Peyer's patch (tissue), 4 donors: ENCODE data around the gene LRRK2.

Source experiments
- POLR2A ChIP-seq, 2 donors: fragments of 450-650 bp; IDR thresholded peaks; one replicate each; pipeline ENCODE4 v1.5.1; 2017; ENCODE audit warnings: antibody characterized with exemption in 2 of 2, mild to moderate bottlenecking in 2 of 2, moderate library complexity in 2 of 2
- TF ChIP-seq, protein P1 (sequence below), 6 experiments: fragments of 450-650 bp in 4 of 6; fragments of 200-600 bp in 2 of 6; sonication (generic) in 1 of 6; IDR thresholded peaks; one replicate each; pipeline ENCODE4 v1.5.1; 2017 to 2019; ENCODE audit warnings: antibody characterized with exemption in 6 of 6, mild to moderate bottlenecking in 3 of 6, moderate library complexity in 1 of 6

DNA sequence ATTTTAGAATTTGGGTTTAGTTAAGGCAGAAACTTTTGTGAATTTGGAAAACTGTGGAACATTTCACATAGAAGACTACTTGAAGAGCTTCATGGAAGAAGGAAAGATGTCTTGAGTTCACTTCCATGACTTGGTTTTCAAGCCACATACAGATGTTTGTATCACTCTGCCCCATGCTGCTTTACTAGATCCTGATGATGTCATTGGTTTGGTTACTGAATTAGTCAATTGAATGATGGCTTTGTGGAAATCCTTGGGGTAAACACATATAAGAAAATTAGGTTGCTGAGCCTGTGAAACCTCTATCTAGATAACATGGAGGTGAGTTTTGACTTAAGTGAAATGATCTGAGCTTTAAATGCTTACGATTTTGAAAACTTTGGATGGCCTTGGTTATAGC lies 90.6 kb downstream of the LRRK2 start:
- TF ChIP-seq, protein P1, sequence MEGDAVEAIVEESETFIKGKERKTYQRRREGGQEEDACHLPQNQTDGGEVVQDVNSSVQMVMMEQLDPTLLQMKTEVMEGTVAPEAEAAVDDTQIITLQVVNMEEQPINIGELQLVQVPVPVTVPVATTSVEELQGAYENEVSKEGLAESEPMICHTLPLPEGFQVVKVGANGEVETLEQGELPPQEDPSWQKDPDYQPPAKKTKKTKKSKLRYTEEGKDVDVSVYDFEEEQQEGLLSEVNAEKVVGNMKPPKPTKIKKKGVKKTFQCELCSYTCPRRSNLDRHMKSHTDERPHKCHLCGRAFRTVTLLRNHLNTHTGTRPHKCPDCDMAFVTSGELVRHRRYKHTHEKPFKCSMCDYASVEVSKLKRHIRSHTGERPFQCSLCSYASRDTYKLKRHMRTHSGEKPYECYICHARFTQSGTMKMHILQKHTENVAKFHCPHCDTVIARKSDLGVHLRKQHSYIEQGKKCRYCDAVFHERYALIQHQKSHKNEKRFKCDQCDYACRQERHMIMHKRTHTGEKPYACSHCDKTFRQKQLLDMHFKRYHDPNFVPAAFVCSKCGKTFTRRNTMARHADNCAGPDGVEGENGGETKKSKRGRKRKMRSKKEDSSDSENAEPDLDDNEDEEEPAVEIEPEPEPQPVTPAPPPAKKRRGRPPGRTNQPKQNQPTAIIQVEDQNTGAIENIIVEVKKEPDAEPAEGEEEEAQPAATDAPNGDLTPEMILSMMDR (IDR thresholded peaks at IDR 0.05), result no peak
- no peak for TF ChIP-seq POLR2A (IDR thresholded peaks at IDR 0.05)
